Tibial artery (tissue), 4 donors: ENCODE measurements around the gene PGM2L1.

Experiments
- DNase-seq, 2 donors: peaks; one replicate each; pipeline ENCODE4 v3.0.0-alpha.2; 2019
- H3K27ac ChIP-seq, 2 donors: fragments of 200-600 bp; sonication (generic) in 1 of 2; 1 replicate in 1 of 2; 2 replicates in 1 of 2; pipeline ENCODE4 v1.5.1; 2018 to 2019; ENCODE audit warnings: mild to moderate bottlenecking in 1 of 2
- H3K27me3 ChIP-seq, 2 donors: fragments of 200-600 bp; sonication (generic) in 1 of 2; one replicate each; pipeline versions ENCODE4 v1.5.1 to v1.6.0; 2016 to 2019
- H3K36me3 ChIP-seq, 3 donors: fragments of 200-600 bp; sonication (generic) in 2 of 3; one replicate each; pipeline ENCODE4 v1.5.1; 2016 to 2019; ENCODE audit warnings: mild to moderate bottlenecking in 2 of 3
- H3K4me1 ChIP-seq, 4 donors: fragments of 200-600 bp; sonication (generic) in 2 of 4; 1 replicate in 3 of 4; 2 replicates in 1 of 4; pipeline ENCODE4 v1.5.1; 2016 to 2019
- H3K4me3 ChIP-seq, 2 donors: fragments of 200-600 bp; sonication (generic) in 1 of 2; 1 replicate in 1 of 2; 2 replicates in 1 of 2; pipeline ENCODE4 v1.5.1; 2018 to 2019; ENCODE audit warnings: mild to moderate bottlenecking in 2 of 2
- H3K9me3 ChIP-seq, 3 donors: fragments of 200-600 bp; sonication (generic) in 1 of 3; one replicate each; pipeline ENCODE4 v1.5.1; 2016 to 2019
- CTCF ChIP-seq, 2 experiments: fragments of 200-600 bp in 1 of 2; fragments of 450-650 bp in 1 of 2; IDR thresholded peaks; one replicate each; pipeline ENCODE4 v1.5.1; 2017 to 2019; ENCODE audit warnings: antibody characterized with exemption in 2 of 2, mild to moderate bottlenecking in 1 of 2, moderate library complexity in 1 of 2
- intact Hi-C: fragments of 100-400 bp; cut with DNase I; formaldehyde crosslinking; loops from one replicate; pipeline ENCODE4 v1.15.0; 2023; ENCODE audit warnings: low total_unique reads

PGM2L1 gene

GRCh38 chr11:74412733-74413359, 14.6 kb upstream of the PGM2L1 start:
- Histone ChIP-seq H3K9me3 (no peaks in the 10 kb centered on the region), H3K4me3 (no peak overlapping the region), H3K36me3 (no peaks in the 10 kb centered on the region), H3K27me3 (no peaks in the 10 kb centered on the region), H3K27ac (no peak overlapping the region), H3K4me1 (peaks cover 0 to 11% (median 4%) of the 10 kb centered on the region in 4 donors)
- intact Hi-C loops: no loop called here
- TF ChIP-seq CTCF (IDR thresholded peaks at IDR 0.05): no peak
- no peak for DNase-seq

- Histone ChIP-seq H3K4me1 (peaks cover 0 to 6% (median under 1%) of the 10 kb centered on the region in 4 donors), H3K27me3 (no peaks in the 10 kb centered on the region), H3K36me3 (no peaks in the 10 kb centered on the region), H3K9me3 (no peaks in the 10 kb centered on the region), H3K27ac (no peak overlapping the region), H3K4me3 (no peak overlapping the region)
- TF ChIP-seq CTCF (IDR thresholded peaks at IDR 0.05): no peak
- intact Hi-C loops: no loop called here
- no peak for DNase-seq
Observed at GRCh38 chr11:74412321-74412720, 14.1 kb upstream of the PGM2L1 start.

- TF ChIP-seq CTCF (IDR thresholded peaks at IDR 0.05): no peak
- no peak for DNase-seq
- intact Hi-C loops: no loop called here
Observed at GRCh38 chr11:74409633-74410032, 11.4 kb upstream of the PGM2L1 start.

GRCh38 chr11:74403607-74404321, 5.5 kb upstream of the PGM2L1 start:
- Histone ChIP-seq H3K27me3 (no peaks in the 10 kb centered on the region), H3K4me3 (no peak overlapping the region), H3K27ac (no peak overlapping the region), H3K9me3 (no peaks in the 10 kb centered on the region), H3K4me1 (no peaks in the 10 kb centered on the region), H3K36me3 (no peaks in the 10 kb centered on the region)
- no peak for DNase-seq
- no peak for TF ChIP-seq CTCF (IDR thresholded peaks at IDR 0.05)
- intact Hi-C loops: no loop called here

More at GRCh38 chr11:74409633-74410032, 11.4 kb upstream of the PGM2L1 start:
- no peaks in the 10 kb centered on the region for H3K9me3 ChIP-seq
- H3K4me1 ChIP-seq: no peaks in the 10 kb centered on the region
- no peaks in the 10 kb centered on the region for H3K36me3 ChIP-seq
- no peak overlapping the region for H3K4me3 ChIP-seq
- H3K27ac ChIP-seq: no peak overlapping the region
- H3K27me3 ChIP-seq: no peaks in the 10 kb centered on the region

- no peaks in the 10 kb centered on the region for H3K9me3 ChIP-seq
- H3K27ac ChIP-seq: no peak overlapping the region
- no peaks in the 10 kb centered on the region for H3K27me3 ChIP-seq
- H3K4me3 ChIP-seq: no peak overlapping the region
- TF ChIP-seq CTCF (IDR thresholded peaks at IDR 0.05): no peak
- no peak for DNase-seq
- no peaks in the 10 kb centered on the region for H3K36me3 ChIP-seq
- intact Hi-C loops: no loop called here
- peaks cover 0 to 6% (median 4%) of the 10 kb centered on the region in 4 donors for H3K4me1 ChIP-seq
Observed at GRCh38 chr11:74400606-74401005, 2.4 kb upstream of the PGM2L1 start.
